Sciatic nerve (tissue), 2 donors: ENCODE data around the gene ABTB2. TPM values are rescaled to one million over a fixed set of nuclear protein-coding genes. Genes with fewer than 3 reads are reported as not detected.
"Not testable (repeated sequence)": the region's sequence is repeated elsewhere in the genome, so short reads cannot be mapped to it uniquely, and the experiment has no call there.

ENCODE experiments used
- ATAC-seq: fragments of 200-7000 bp; cut with Tn5 transposase; one replicate; pipeline ENCODE4 v1.9.1; 2020; ENCODE audit warnings: mild to moderate bottlenecking, moderate library complexity
- DNase-seq: peaks from one replicate; pipeline ENCODE4 v3.0.0-alpha.2; 2020; ENCODE audit warnings: low spot score
- intact Hi-C: fragments of 100-400 bp; cut with DNase I; formaldehyde crosslinking; loops from one replicate; pipeline ENCODE4 v1.14.2; 2022
- total RNA-seq: library from RNA; stranded (reverse); fragmentation: NEBNext Ultra II Directional; extraction: Animal tissue kit (Norgen Biotek cat#: 25700); gene quantifications from one replicate; pipeline ENCODE4 v1.2.1, GENCODE V29; 2021
- donor health status: DM: no; HTN: no; CAD: no.
- donor health status: DM: no; HTN: no; CAD: no.

The ABTB2 gene
- total RNA-seq, 1 donor from 2014 or later: 10.5 TPM

DNA sequence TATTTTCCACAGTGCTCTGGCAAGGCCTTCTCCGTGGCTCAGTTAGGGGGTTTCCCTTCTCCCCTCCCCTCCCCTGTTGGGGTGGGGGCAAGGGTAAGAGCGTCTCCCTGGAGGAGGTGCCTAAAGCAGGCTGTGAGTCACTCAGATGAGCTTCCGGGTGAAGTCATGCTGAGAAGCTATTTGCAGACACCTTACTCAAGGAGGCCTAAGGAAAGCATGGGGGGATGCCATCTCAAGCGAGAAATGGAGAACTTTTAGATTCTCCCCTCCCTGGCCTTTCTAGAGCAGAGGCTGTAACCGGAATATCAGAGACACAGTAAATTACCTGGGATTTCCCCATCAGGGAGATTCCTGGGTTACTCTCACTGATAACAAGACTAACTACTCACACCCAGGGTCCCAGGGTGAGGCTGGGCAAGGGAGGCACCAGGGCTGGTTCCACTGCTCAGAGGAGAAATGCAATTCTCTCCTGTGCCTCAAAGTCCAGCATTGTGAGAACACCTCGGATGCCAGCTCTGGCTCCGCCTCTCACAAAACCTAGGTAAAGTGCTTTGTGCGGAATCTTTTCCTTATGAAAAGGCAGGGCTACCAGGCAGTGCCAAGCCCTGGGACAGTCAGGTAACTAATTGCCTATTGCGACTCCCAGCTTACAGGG is 123.6 kb downstream of the ABTB2 start:
- no peak for ATAC-seq
- intact Hi-C loops: no loop called here
- no peak for DNase-seq

DNA sequence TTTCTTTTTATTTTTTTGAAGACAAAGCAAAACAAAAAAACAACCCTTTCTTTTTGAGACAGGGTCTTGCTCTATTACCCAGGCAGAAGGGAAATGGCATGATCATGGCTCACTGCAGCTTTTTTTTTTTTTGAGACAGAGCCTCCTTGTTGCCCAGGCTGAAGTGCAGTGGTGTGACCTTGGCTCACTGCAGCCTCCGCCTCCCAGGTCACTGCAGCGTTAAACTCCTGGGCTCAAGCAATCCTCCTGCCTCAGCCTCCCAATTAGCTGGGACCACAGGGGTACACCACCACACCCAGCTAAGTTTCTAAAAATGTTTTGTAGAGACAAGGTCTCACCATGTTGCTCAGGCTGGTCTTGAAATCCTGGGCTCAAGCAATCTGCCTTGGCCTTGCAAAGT is 124.6 kb downstream of the ABTB2 start:
- no peak for DNase-seq
- intact Hi-C loops: no loop called here
- ATAC-seq: no peak

DNA sequence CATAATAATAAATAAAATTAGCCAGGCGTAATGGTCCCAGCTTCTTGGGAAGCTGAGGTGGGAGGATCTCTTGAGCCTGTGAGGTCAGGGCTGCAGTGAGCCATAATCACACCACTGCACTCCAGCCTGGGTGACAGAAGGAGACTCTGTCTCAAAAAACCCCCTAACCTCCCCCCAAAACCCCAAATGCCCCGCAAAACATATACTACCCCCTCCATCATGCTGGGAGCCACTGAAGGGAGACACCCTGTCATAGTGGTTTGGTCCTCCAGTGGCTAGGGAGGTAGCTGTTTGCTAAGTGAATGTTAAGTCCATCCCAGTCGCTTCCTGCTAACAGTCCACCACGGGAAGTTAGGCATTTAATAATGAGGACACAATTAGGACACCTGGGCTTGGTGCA is 125.0 kb downstream of the ABTB2 start:
- DNase-seq: no peak

DNA sequence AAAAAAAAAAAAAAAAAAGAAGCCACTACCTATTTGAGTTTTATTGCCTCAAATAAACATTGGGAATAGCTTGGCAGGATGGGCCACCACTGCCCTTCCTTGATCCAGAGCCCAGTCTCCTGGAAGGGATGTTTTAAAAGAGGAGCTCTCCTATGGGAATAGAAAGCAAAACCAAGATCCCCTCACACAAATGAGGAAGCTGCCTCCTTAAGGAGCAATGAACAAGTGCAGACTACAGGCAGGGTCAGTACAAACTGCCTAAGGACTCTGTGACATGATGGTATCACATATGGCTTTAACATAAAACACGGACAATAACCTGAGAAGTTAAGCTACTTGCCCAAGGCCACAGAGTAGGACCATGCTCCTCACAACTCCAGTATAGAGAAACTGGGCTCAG is 131.6 kb downstream of the ABTB2 start:
- ATAC-seq (no peak), DNase-seq (no peak)
- intact Hi-C loops: no loop called here

More for the DNA sequence above, 125.0 kb downstream of the ABTB2 start:
- intact Hi-C loops: no loop called here
- ATAC-seq: no peak

DNA sequence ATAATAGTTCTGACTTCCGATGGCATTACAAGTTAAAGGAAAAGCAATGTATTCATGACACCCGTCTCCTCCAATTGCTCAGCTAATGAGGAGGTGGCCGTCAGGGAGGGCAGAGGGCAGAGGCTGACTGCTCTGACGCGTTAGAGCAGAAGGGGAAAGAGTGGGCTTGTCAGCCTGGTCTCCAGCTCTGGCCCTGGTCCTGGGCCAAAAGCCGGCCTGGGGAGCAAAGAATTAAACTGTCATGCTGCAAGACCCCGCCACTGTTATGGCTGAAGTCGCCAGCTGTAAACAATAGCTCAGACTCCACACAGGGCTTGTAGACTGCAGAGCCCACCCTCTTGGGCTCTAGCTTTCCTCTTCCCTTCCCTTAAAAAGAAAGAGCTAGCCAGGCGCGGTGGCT is 132.7 kb downstream of the ABTB2 start:
- ATAC-seq: no peak
- intact Hi-C loops: no loop called here
- DNase-seq: no peak

DNA sequence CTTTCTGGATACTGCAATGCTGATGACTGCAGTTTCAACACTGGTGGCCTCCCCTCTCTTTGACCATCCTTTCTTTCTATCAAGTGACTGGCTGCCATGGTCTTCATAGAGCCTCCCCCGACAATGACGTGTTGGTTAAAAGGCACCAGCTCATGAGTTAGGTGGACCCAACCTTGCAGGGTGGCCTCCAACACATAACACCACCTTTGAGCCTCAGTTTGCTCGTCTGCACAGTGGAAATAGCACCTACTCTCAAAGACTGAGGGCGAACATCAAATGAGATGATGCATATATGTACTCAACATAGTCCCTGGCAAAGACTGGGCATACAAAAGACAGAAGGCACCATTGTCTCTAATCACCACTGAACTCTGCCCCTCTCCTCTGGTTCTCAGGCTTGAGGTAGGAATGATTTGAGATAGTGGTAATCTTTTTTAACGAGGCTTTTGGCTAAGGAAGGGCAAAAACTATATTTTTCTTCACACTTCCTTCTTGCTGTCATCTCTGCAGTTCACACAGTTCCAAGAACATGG is 133.3 kb downstream of the ABTB2 start:
- no peak for DNase-seq
- intact Hi-C loops: no loop called here
- no peak for ATAC-seq

DNA sequence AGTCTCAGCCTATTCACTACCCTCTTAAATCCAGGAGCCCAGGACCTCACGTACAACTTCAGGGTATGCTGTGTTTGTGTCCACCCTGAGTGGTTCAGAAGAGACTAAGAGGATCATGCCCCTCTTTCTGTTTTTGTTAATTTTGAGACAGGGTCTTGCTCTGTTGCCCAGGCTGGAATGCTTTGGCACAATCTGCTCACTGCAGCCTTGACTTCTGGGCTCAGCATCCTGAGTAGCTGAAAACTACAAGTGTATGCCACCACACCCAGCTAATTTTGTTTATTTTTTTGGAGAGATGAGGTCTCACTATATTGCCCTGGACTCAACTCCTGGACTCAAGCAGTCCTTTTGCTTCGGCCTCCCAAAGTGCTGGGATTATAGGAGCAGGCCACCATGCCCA is 133.9 kb downstream of the ABTB2 start:
- ATAC-seq: no peak
- intact Hi-C loops: no loop called here

DNA sequence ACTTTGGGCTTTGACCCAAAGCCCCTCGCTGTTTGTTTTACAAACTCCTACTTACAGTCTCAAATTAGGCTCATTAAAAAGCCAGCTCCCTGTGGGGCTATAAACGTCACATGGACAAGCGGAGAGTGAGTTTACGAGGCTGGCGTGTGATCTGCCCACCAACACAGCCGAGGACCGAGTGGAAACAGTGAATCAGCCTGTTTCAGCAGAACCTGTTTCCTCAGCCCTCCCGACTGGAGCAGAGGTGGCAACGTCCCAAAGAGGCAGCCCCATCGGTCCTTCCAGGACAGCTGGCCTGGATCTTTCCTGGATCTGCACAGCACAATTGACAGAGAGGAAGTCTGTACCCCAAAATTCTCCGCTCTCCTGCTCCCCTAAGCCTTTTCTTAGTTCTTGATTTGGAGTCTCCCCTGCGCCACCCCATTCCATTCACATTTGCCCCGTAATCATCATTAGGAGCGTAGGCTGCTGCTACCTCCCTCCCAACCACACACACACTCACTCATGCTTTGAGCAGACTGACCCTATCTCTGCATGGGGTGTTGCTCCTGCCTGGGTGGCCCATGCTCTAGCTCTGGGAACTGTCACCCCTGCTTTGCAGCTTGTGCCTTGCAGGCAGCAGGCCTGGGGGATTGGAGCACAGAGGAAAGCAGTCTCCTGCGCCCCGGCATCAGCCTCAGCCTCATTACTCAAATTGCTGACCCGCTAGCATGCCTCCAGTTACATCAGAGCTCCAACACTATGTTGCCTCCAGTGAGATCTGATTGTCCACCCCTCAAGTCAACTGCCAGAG is 134.6 kb downstream of the ABTB2 start:
- intact Hi-C loops: no loop called here
- DNase-seq (peak; percentile 84), ATAC-seq (peak; percentile 93)

More for the DNA sequence above, 133.9 kb downstream of the ABTB2 start:
- DNase-seq: no peak

DNA sequence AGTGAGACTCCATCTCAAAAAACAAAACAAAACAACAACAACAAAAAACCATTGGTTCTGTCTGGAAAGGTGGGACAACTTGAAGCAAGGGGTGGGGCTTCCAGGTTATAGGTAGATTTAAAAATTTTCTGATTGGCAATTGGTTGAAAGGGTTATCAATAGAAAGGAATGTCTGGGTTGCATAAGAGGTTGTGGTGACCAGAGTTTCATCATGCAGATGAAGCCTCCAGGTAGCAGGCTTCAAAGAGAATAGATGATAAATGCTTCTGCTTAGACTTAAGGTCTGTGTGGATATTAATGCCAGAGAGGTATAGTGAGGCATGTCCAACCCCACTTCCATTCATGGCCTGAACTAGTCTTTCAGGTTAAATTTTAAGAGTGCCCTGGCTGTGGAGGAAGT is 135.8 kb downstream of the ABTB2 start:
- intact Hi-C loops: no loop called here
- ATAC-seq: no peak

DNA sequence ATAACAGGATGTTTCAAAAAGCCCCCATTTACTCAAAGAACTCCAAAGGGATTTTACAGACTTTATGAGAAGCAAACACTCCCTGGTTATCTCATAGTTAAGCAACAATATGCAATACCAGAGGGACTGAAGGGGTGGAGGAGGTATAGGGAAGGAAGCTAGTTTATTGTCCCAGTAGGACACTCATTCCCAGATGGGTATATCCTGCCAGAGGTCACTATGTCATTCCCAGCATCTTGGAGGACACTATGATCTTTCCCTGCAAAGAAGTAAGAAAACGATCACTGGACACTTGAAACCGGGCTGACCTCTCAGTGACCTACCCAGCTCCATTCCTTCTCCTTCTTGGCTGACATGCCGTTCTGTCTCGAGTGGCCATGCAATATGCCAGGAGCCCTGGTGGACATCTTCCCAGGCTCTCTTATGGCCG is 137.9 kb downstream of the ABTB2 start:
- DNase-seq: no peak
- intact Hi-C loops: no loop called here
- peak; percentile 33 for ATAC-seq

More for the DNA sequence above, 135.8 kb downstream of the ABTB2 start:
- DNase-seq: no peak

DNA sequence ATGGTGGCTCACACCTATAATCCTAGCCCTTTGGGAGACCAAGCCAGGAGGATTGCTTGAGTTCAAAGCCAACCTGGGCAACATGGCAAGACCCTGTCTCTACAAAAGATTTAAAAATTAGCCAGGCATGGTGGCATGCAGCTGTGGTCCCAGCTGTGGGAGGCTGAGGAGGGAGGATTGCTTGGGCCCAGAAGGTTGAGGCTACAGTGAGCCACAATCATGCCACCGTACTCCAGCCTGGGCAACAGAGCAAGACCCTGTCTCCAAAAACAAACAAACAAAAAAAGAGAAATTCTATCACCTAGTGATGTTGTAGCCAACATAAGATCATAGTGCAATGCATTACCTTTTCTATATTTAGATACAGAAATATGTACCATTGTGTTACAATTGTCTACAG is 138.5 kb downstream of the ABTB2 start:
- ATAC-seq (no peak), DNase-seq (no peak)
- intact Hi-C loops: no loop called here

DNA sequence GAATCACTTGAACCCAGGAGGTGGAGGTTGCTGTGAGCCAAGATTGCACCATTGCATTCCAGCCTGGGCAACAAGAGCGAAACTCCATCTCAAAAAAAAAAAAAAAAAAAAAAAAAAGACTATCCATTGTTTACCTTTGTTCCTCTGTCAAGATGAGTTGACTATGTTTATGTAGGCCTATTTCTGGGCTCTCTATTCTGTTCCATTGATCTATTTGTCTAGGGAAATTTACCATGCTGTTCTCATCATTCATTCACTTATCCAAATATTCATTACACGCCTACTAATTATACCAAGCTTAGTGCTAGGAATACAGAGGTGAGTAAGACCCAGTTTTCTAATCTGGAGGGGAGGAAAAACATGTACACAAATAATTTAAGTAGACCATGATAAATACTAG is 139.1 kb downstream of the ABTB2 start:
- intact Hi-C loops, DNase-seq, ATAC-seq: not testable (repeated sequence)

DNA sequence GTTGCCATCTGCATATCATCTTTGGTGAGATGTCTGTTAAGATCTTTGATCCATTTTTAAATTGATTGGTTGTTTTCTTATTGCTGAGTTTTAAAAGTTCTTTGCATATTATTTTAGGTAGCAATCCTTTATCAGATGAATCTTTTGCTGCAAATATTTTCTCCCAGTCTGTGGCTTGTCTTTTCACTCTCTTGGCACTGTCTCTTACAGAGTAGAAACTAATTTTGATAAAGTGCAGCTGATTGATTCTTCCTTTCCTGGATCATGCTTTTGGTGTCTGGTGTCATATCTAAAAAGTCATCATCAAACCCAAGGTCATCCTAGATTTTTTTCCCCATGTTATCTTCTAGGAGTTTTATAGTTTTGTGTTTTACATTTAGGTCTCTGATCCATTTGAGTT is 139.7 kb downstream of the ABTB2 start:
- intact Hi-C loops: no loop called here
- ATAC-seq (no peak), DNase-seq (no peak)

DNA sequence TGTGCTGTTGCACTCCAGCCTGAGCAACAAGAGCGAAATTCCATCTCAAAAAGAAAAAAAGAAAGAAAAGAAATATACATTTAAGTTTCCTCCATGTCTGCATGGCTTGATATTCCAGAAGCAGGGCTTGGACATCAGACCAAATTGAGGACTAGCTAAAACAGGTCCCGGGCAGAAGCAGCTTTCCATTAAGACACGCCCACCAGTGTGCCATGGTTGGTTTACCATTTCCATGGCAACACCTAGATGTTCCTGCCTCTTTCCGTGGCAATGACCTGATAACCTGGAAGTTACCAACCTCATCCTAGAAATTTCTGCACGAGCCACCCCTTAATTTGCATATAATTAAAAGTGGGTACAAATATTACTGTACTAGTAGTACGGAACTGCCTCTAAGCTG is 141.1 kb downstream of the ABTB2 start:
- ATAC-seq (no peak), DNase-seq (no peak)
- intact Hi-C loops: no loop called here

DNA sequence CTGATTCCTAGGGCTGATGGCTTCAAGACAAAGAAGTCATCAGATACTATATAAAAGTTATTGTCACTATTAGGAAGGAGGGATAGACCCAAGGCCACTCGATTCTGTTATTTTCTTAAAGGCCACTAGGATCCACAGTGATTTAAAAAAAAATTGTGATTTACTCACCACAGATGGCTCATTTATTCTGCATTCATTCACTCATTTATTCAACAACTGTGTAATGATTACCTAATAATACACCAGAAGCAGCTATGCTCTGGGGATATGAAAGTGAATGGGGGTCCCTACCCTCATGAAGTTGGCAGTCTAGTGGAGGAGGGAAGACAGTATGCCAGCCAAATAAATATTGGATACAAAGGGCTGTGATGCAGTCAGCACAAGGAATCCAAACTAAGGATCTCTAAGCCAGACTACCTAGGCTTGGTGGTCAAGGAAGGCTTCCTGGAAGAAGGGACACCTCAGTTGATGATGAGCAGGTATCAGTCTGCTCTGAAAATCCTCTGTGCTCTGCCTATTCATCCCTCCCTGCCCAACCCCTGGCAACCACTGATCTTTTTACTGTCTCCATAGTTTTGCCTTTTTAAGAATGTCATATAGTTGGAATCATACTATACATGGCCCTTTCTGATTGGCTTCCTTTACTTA is 141.9 kb downstream of the ABTB2 start:
- intact Hi-C loops: no loop called here
- DNase-seq (no peak), ATAC-seq (no peak)

DNA sequence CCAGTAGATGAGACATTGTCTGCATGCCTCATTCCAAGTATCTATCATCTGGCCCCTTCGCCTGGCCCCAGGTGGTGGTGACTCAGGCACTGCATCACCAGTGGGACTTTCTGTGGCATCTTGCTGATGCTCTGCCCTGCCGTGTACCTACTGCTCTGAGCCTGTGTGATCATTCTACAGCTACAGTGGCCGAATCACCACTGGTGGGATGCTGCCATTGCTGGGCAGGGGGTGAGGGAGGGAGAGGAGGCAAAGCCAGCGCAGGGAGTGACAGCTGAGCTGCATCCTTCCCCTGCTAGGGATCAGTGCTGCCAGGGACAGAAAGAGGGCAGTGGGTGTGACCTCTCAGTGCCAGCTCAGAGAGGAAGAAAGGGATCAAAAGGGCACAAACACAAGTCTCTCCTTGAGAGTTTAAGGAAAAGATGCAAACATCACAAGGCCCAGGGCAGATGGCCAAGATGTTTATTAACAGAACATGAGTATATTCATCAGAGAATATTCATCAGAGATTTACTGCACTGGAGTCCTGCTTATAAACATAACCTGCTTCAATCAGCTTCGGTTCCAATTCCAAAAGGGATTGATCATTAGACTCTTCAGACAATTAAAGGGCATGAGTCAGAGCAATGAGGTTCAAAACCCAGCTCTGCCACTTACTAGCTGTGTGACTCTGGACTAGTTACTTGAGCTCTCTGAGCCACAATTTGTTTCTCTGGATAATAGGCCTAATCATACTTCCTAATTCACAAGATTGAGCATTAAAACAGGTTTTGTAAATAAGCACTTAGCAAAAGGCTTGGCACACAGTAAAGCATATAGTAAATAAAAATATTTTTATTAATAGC is 142.6 kb downstream of the ABTB2 start:
- DNase-seq (no peak), ATAC-seq (no peak)
- intact Hi-C loops: no loop called here

DNA sequence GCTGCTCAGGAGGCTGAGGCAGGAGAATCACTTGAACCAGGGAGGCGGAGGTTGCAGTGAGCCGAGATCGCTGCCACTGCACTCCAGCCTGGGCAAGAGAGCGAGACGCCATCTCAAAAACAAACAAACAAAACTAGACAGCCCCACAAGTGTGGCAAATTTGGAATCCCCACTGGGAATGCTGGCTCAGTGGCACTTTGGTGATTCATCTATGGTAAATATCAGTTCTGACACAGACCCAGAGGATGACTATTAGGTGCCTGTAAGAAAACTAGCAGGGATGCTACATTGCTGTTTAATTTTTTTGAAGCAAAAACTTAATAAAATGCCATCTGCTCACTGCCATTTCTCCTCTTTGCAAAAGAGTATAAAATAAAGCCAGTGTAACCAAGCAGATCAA is 144.4 kb downstream of the ABTB2 start:
- peak; percentile 7 for ATAC-seq
- DNase-seq: no peak
- intact Hi-C loops: no loop called here

DNA sequence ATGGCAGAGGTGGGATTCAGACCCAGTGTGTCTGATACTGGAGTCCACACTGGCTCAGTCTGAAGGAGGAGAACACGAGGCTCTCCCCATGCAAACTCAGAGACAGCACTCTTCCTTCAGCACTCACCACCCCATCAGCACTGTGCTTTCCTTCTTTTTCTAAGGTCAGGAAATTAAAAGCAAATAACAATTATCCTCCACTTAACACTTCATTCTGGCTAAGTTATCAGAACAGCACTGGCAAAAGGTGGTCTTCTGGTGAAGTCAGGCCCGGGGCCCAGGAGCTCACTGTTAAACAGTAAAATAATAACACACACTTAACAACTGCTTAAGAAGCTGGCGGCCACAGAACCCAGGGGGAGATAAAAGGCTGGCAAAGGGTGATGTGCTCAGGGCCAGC is 145.2 kb downstream of the ABTB2 start:
- DNase-seq: no peak
- no peak for ATAC-seq
- intact Hi-C loops: no loop called here

DNA sequence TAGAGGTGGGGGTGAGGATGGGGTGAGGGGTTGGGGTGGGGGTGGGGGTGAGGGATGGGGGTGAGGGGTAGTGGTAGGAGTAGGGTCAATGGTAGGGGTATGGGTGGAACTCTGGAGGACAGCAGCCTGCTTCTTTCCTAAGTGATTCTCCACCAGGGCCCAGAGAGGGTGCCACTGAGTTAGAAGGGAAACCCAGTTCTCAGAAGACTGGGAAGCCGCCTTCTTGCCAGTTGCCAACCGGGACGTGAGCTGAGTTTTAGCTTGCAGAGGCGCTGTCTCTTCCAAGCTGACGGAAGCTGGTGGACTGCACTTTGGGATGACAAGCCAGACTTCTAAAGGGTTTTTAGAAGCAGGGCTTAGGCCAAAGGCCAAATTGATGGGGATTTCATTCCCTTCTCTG is 148.0 kb downstream of the ABTB2 start:
- no peak for ATAC-seq
- no peak for DNase-seq
- intact Hi-C loops: no loop called here
